Posterior cingulate gyrus (tissue), 11 donors: Measurements from ENCODE around the gene TMX3.

Source experiments
- DNase-seq, 10 donors: peaks; one replicate each; pipeline versions ENCODE4 v3.0.0 to v3.0.0-alpha.2; 2020 to 2021; ENCODE audit warnings: mixed read lengths in 3 of 10
- intact Hi-C: fragments of 100-400 bp; cut with DNase I; formaldehyde crosslinking; loops from one replicate; pipeline ENCODE4 v1.15.1; 2023

Gene TMX3

GRCh38 chr18:68714712-68715496 is at the start of gene TMX3:
Gene TMX3 (minus strand): TSS chr18:68715108. CDS start chr18:68714981, 127 bp downstream.
- DNase-seq: peak; percentile 79 to 98 (median 86)
- intact Hi-C loops: no loop called here

GRCh38 chr18:68764016-68764415 is 49.1 kb upstream of the TMX3 start:
- no peak for DNase-seq
- intact Hi-C loops: no loop called here

- no peak for DNase-seq
- intact Hi-C loops: no loop called here
These were observed 48.2 kb upstream of the TMX3 start for GRCh38 chr18:68763083-68763482.

GRCh38 chr18:68759308-68759707 is 44.4 kb upstream of the TMX3 start:
- no peak for DNase-seq
- intact Hi-C loops: no loop called here

GRCh38 chr18:68757126-68757525 is 42.2 kb upstream of the TMX3 start:
- no peak for DNase-seq
- intact Hi-C loops: no loop called here

- DNase-seq: no peak
- intact Hi-C loops: no loop called here
These were observed 27.3 kb upstream of the TMX3 start for GRCh38 chr18:68742206-68742605.

- DNase-seq: no peak
- intact Hi-C loops: no loop called here
These were observed 26.1 kb upstream of the TMX3 start for GRCh38 chr18:68740966-68741365.

GRCh38 chr18:68739462-68739861 is 24.6 kb upstream of the TMX3 start:
- no peak for DNase-seq
- intact Hi-C loops: loop anchor here (10.0 kb wide), 1 partner anchor 1525 kb away; no protein-coding TSS in a partner anchor

GRCh38 chr18:68738564-68738963 is 23.7 kb upstream of the TMX3 start:
- peak in 6 of 10 donors; percentile 25 to 87 (median 44) for DNase-seq
- intact Hi-C loops: loop anchor here (10.0 kb wide), 1 partner anchor 1524 kb away; no protein-coding TSS in a partner anchor

GRCh38 chr18:68735483-68736343 is 20.8 kb upstream of the TMX3 start:
- intact Hi-C loops: loop anchor here (10.0 kb wide), 1 partner anchor 1521 kb away; no protein-coding TSS in a partner anchor
- no peak for DNase-seq

- intact Hi-C loops: loop anchor here (10.0 kb wide), 1 partner anchor 1520 kb away; no protein-coding TSS in a partner anchor
- DNase-seq: no peak
These were observed 19.4 kb upstream of the TMX3 start for GRCh38 chr18:68734308-68734707.

GRCh38 chr18:68733707-68734106 is 18.8 kb upstream of the TMX3 start:
- intact Hi-C loops: loop anchor here (10.0 kb wide), 1 partner anchor 1519 kb away; no protein-coding TSS in a partner anchor
- no peak for DNase-seq

- intact Hi-C loops: no loop called here
- DNase-seq: no peak
These were observed 13.3 kb upstream of the TMX3 start for GRCh38 chr18:68728081-68728700.

GRCh38 chr18:68727506-68727905 is 12.6 kb upstream of the TMX3 start:
- DNase-seq: no peak
- intact Hi-C loops: no loop called here

- intact Hi-C loops: no loop called here
- no peak for DNase-seq
These were observed 10.4 kb upstream of the TMX3 start for GRCh38 chr18:68725346-68725745.

GRCh38 chr18:68724021-68724420 is 9.1 kb upstream of the TMX3 start:
- intact Hi-C loops: no loop called here
- DNase-seq: no peak

GRCh38 chr18:68723539-68723938 is 8.6 kb upstream of the TMX3 start:
- intact Hi-C loops: no loop called here
- DNase-seq: no peak

GRCh38 chr18:68722821-68723220 is 7.9 kb upstream of the TMX3 start:
- DNase-seq: no peak
- intact Hi-C loops: no loop called here

- intact Hi-C loops: no loop called here
- DNase-seq: no peak
These were observed 7.0 kb upstream of the TMX3 start for GRCh38 chr18:68721681-68722583.

GRCh38 chr18:68714366-68714711 is 569 bp downstream of the TMX3 start:
- intact Hi-C loops: no loop called here
- peak in 2 of 10 donors; percentile 78 to 83 for DNase-seq
